NCI-H82 (cell line): ENCODE results near the gene CAPN5.

ENCODE experiments used
- DNase-seq: peaks from one replicate; lab custom pipeline; 2025; lab: John Stamatoyannopoulos, UW

The CAPN5 gene

DNA sequence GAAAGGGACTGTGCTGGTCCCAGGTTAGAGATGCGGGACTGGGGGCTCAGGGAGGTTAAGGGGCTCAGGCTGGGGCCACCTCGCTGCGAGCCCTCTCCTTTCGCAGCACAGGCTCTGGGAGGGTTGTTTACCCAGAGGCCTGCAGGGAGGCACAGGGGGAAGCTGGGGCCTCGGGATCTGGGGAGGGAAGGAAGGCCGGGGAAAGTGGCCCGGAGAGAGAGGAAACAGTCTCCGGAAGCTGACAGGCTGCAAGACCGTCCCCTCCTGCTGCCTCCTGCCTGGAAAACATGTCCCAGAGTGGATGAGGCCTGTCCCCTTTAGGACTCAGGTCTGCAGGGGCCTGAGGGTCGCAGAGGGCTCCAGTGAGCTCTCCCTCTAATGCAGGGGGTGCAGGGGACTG, 106.7 kb downstream of the CAPN5 start:
- DNase-seq = no peak

DNA sequence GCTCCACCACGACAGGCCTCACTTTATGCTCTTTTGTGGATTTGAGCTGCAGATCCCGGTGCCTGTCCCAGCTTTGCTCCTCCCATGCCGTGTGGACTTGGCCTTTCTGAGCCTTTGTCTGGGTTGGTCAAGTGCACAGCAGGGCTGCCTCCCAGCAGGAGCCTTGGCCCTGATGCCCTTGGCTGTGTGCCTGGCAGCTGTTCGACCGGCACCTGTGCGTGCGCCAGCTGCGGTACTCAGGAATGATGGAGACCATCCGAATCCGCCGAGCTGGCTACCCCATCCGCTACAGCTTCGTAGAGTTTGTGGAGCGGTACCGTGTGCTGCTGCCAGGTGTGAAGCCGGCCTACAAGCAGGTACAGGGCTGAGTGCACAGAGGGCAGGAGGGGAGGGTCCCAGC, 107.8 kb downstream of the CAPN5 start:
- DNase-seq = no peak

DNA sequence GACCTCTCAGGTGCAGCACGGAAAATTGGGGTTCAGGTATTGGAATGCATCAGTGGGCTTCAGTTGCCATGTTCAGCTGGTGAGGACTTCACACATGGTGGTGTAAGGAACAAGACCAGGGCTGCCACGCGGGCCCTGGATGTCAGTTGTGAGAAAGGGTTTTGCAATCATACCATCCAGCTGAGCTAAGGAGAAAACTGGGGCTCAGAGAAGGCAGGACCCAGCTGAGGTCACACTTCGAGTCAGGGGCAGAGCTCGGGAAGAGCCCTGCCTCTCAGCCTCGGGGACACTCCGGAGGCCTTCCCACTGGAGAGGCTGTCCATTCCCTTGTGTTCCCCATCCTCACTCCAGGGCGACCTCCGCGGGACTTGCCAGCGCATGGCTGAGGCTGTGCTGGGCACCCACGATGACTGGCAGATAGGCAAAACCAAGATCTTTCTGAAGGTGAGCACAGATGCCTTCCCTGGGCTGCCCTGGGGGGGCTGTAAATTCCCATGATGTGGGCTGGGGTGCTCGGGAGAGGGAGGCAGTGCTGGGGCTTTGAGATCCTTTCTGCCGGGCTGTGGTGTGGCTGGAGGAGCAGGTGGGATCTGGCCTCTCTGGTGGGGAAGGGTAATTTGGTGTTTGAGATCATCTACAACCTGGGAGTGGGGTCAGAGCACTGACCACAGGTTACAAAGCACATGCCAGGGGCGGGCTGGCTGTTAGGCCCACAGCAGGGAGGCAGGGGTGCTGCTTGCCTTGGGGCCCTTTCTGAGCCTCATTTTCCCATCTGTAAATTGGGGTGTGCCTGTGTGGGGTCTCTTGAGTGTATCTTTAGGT, 108.5 kb downstream of the CAPN5 start:
- no peak for DNase-seq
